ENCODE results near the gene MICAL3. TPM values are rescaled to one million over a fixed set of nuclear protein-coding genes. Genes with fewer than 3 reads are reported as not detected.

MICAL3 gene
- polyA plus RNA-seq, 3 donors: 24.6 to 46.6 (median 46.0) TPM

- DNase-seq: no peak
Measured at GRCh38 chr22:17842386-17842785, 182.0 kb downstream of the MICAL3 start.

GRCh38 chr22:17841836-17842235 lies 182.5 kb downstream of the MICAL3 start:
- DNase-seq: no peak

GRCh38 chr22:17838180-17838865 lies 186.0 kb downstream of the MICAL3 start:
- no peak for DNase-seq

GRCh38 chr22:17836992-17837742 lies 187.2 kb downstream of the MICAL3 start:
- DNase-seq: peak; percentile 89

- no peak for DNase-seq
Measured at GRCh38 chr22:17835256-17835655, 189.1 kb downstream of the MICAL3 start.

- no peak for DNase-seq
Measured at GRCh38 chr22:17833489-17833888, 190.9 kb downstream of the MICAL3 start.

- DNase-seq: no peak
Measured at GRCh38 chr22:17832665-17833064, 191.7 kb downstream of the MICAL3 start.

- DNase-seq: no peak
Measured at GRCh38 chr22:17831501-17832251, 192.7 kb downstream of the MICAL3 start.

GRCh38 chr22:17830043-17830961 lies 194.1 kb downstream of the MICAL3 start:
- peak; percentile 84 for DNase-seq

GRCh38 chr22:17829695-17830042 lies 194.7 kb downstream of the MICAL3 start:
- no peak for DNase-seq

GRCh38 chr22:17828502-17829080 lies 195.8 kb downstream of the MICAL3 start:
- DNase-seq: no peak

GRCh38 chr22:17827466-17827865 lies 196.9 kb downstream of the MICAL3 start:
- no peak for DNase-seq

- DNase-seq: no peak
Measured at GRCh38 chr22:17825876-17826550, 198.3 kb downstream of the MICAL3 start.

GRCh38 chr22:17824457-17824856 lies 199.9 kb downstream of the MICAL3 start:
- DNase-seq: no peak

GRCh38 chr22:17823964-17824363 lies 200.4 kb downstream of the MICAL3 start:
- DNase-seq: no peak

GRCh38 chr22:17823226-17823625 lies 201.1 kb downstream of the MICAL3 start:
- DNase-seq: no peak

GRCh38 chr22:17822087-17822486 lies 202.3 kb downstream of the MICAL3 start:
- DNase-seq: no peak

- DNase-seq: no peak
Measured at GRCh38 chr22:17820879-17821439, 203.4 kb downstream of the MICAL3 start.

GRCh38 chr22:17818649-17819048 lies 205.7 kb downstream of the MICAL3 start:
- no peak for DNase-seq

GRCh38 chr22:17818180-17818579 lies 206.2 kb downstream of the MICAL3 start:
- DNase-seq: no peak
